Neural cell (in vitro differentiated cells): ENCODE results near the gene FRMD4B. TPM values are rescaled to one million over a fixed set of nuclear protein-coding genes. Genes with fewer than 3 reads are reported as not detected.

Experiments
- H2AFZ ChIP-seq: fragments of 200-600, 300-800 bp; sonication (generic), shearing (Covaris generic); 2 replicates; pipeline ENCODE4 v1.6.0; 2014; ENCODE audit warnings: low read depth, mild to moderate bottlenecking, antibody characterized with exemption, low read length, moderate library complexity
- H3F3A ChIP-seq: fragments of 200-600 bp; shearing (Covaris generic); 2 replicates; pipeline ENCODE4 v1.6.1; 2016; ENCODE audit warnings: mild to moderate bottlenecking, moderate library complexity, mixed read lengths, antibody characterized with exemption, low read length; ENCODE audit not compliant: insufficient read depth, poor library complexity, severe bottlenecking
- H3K27ac ChIP-seq: fragments of 200-600, 300-800 bp; sonication (generic), shearing (Covaris generic); 2 replicates; pipeline ENCODE4 v1.5.1; 2014; ENCODE audit warnings: mild to moderate bottlenecking, low read length, moderate library complexity
- H3K27me3 ChIP-seq: fragments of 300-800, 200-600 bp; sonication (generic), shearing (Covaris generic); 2 replicates; pipeline ENCODE4 v1.6.0; 2014; ENCODE audit warnings: mild to moderate bottlenecking, low read depth, low read length, moderate library complexity; ENCODE audit not compliant: insufficient read depth
- H3K36me3 ChIP-seq: fragments of 300-800, 200-600 bp; sonication (generic), shearing (Covaris generic); 2 replicates; pipeline ENCODE4 v1.5.1; 2014; ENCODE audit warnings: mild to moderate bottlenecking, antibody characterized with exemption, low read length, moderate library complexity; ENCODE audit not compliant: insufficient read depth
- H3K4me2 ChIP-seq: fragments of 300-800, 200-600 bp; sonication (generic), shearing (Covaris generic); 2 replicates; pipeline ENCODE4 v1.6.0; 2014; ENCODE audit warnings: mild to moderate bottlenecking, low read length
- H3K4me3 ChIP-seq: fragments of 300-800, 200-600 bp; sonication (generic), shearing (Covaris generic); 2 replicates; pipeline ENCODE4 v1.5.1; 2014; ENCODE audit warnings: mild to moderate bottlenecking, low read length, moderate library complexity
- H3K79me2 ChIP-seq: fragments of 200-600 bp; shearing (Covaris generic); replicated peaks from 2 replicates; pipeline ENCODE4 v1.6.0; 2014; ENCODE audit warnings: mild to moderate bottlenecking, low read length, moderate library complexity; ENCODE audit not compliant: insufficient read depth
- H3K9ac ChIP-seq: fragments of 300-800, 200-600 bp; sonication (generic), shearing (Covaris generic); 2 replicates; pipeline ENCODE4 v1.6.1; 2016; ENCODE audit warnings: mild to moderate bottlenecking, low read length, mixed read lengths
- H3K9me2 ChIP-seq: fragments of 200-600 bp; shearing (Covaris generic); 2 replicates; pipeline ENCODE4 v1.6.1; 2016; ENCODE audit warnings: mild to moderate bottlenecking, low read length, mixed read lengths; ENCODE audit not compliant: insufficient read depth
- H3K9me3 ChIP-seq: fragments of 200-600, 300-800 bp; sonication (generic), shearing (Covaris generic); 2 replicates; pipeline ENCODE4 v1.6.1; 2016; ENCODE audit warnings: mild to moderate bottlenecking, mixed run types, low read length, moderate library complexity, mixed read lengths
- H4K20me1 ChIP-seq: fragments of 200-600 bp; shearing (Covaris generic); 2 replicates; pipeline ENCODE4 v1.6.1; 2016; ENCODE audit warnings: mild to moderate bottlenecking, mixed run types; ENCODE audit not compliant: insufficient read depth
- CTCF ChIP-seq: fragments of 450-650 bp; IDR thresholded peaks from 2 replicates; pipeline ENCODE4 v1.5.1; 2014; ENCODE audit warnings: antibody characterized with exemption, mild to moderate bottlenecking, moderate library complexity; ENCODE audit not compliant: poor library complexity, severe bottlenecking
- EP300 ChIP-seq: fragments of 450-650 bp; conservative IDR thresholded peaks from 2 replicates; pipeline ENCODE4 v1.6.1; 2014; ENCODE audit warnings: antibody characterized with exemption, mild to moderate bottlenecking, moderate library complexity; ENCODE audit not compliant: poor library complexity, severe bottlenecking
- EZH2 ChIP-seq: fragments of 200-600, 300-800 bp; shearing (Covaris generic), sonication (generic); IDR thresholded peaks from 2 replicates; pipeline ENCODE4 v1.6.1; 2014; ENCODE audit warnings: antibody characterized with exemption, low read length, borderline replicate concordance, mild to moderate bottlenecking; ENCODE audit not compliant: insufficient read depth, poor library complexity, severe bottlenecking
- MXI1 ChIP-seq: fragments of 450-650 bp; conservative IDR thresholded peaks from 2 replicates; pipeline ENCODE4 v1.6.1; 2014; ENCODE audit warnings: antibody characterized with exemption, mild to moderate bottlenecking; ENCODE audit not compliant: poor library complexity, severe bottlenecking
- POLR2AphosphoS5 ChIP-seq: IDR thresholded peaks from 2 replicates; pipeline ENCODE4 v1.6.1; 2012
- RAD21 ChIP-seq: fragments of 450-650 bp; conservative IDR thresholded peaks from 2 replicates; pipeline ENCODE4 v1.6.1; 2014; ENCODE audit warnings: antibody characterized with exemption, mild to moderate bottlenecking, moderate library complexity
- REST ChIP-seq: IDR thresholded peaks from 2 replicates; pipeline ENCODE4 v1.6.1; 2012; ENCODE audit warnings: borderline replicate concordance
- SMC3 ChIP-seq: fragments of 450-650 bp; conservative IDR thresholded peaks from 2 replicates; pipeline ENCODE4 v1.6.1; 2014; ENCODE audit warnings: antibody characterized with exemption, mild to moderate bottlenecking, moderate library complexity; ENCODE audit not compliant: poor library complexity
- TAF1 ChIP-seq: IDR thresholded peaks from 2 replicates; pipeline ENCODE4 v1.6.1; 2012; ENCODE audit warnings: low read depth
- polyA plus RNA-seq: library from polyadenylated mRNA; depleted of rRNA; stranded (reverse); fragments of >200 nt; gene quantifications from 2 replicates; pipeline ENCODE4 v1.2.3, GENCODE V29; 2014

The FRMD4B gene
- polyA plus RNA-seq, 1 donor from 2014 or later: 6.2 TPM

GRCh38 chr3:69305011-69305410, 80.9 kb downstream of the FRMD4B start:
- Histone ChIP-seq H3K27me3 (no peaks in the 10 kb centered on the region), H3K4me2 (no peak overlapping the region), H4K20me1 (no peaks in the 10 kb centered on the region), H3K9me3 (no peaks in the 10 kb centered on the region), H3K9ac (no peak overlapping the region), H3K27ac (no peak overlapping the region), H2AFZ (no peak overlapping the region), H3K9me2 (no peaks in the 10 kb centered on the region), H3K4me3 (no peak overlapping the region), H3F3A (no peaks in the 10 kb centered on the region), H3K36me3 (no peaks in the 10 kb centered on the region), H3K79me2 (no peaks in the 10 kb centered on the region)
- TF ChIP-seq EZH2: no peak
- TF ChIP-seq CTCF: no peak
- no peak for TF ChIP-seq REST
- no peak for TF ChIP-seq SMC3
- TF ChIP-seq RAD21: no peak
- no peak for TF ChIP-seq TAF1
- no peak for TF ChIP-seq MXI1
- TF ChIP-seq POLR2AphosphoS5: no peak
- TF ChIP-seq EP300: no peak

GRCh38 chr3:69304396-69304795, 81.5 kb downstream of the FRMD4B start:
- H3K79me2 ChIP-seq: no peaks in the 10 kb centered on the region
- no peaks in the 10 kb centered on the region for H3K36me3 ChIP-seq
- H2AFZ ChIP-seq: no peak overlapping the region
- no peaks in the 10 kb centered on the region for H3K9me3 ChIP-seq
- no peaks in the 10 kb centered on the region for H3K27me3 ChIP-seq
- no peak overlapping the region for H3K9ac ChIP-seq
- H3F3A ChIP-seq: no peaks in the 10 kb centered on the region
- no peak overlapping the region for H3K4me3 ChIP-seq
- no peaks in the 10 kb centered on the region for H4K20me1 ChIP-seq
- H3K27ac ChIP-seq: no peak overlapping the region
- no peak overlapping the region for H3K4me2 ChIP-seq
- H3K9me2 ChIP-seq: no peaks in the 10 kb centered on the region
- TF ChIP-seq EP300 (no peak), CTCF (no peak), REST (no peak), SMC3 (no peak), RAD21 (no peak), EZH2 (no peak), POLR2AphosphoS5 (no peak)
